Activated CD8-positive, alpha-beta T cell treated with anti-CD3 and anti-CD28 coated beads, Interleukin-2, amount 10 ng/mL, durations not matched to agents 7 days and 5 days (primary cell): ENCODE data around the gene IFT43. TPM values are rescaled to one million over a fixed set of nuclear protein-coding genes. Genes with fewer than 3 reads are reported as not detected.

ENCODE experiments used
- ATAC-seq: fragments of 150-1000 bp; cut with Tn5 transposase; one replicate; pipeline ENCODE4 v1.10.0; 2021; ENCODE audit warnings: moderate library complexity
- CTCF ChIA-PET: fragments of 350-600 bp; sonication (Branson Sonifier 250); formaldehyde crosslinking; loops from one replicate; lab custom pipeline; 2021; ENCODE audit warnings: antibody characterized with exemption; lab: Charles Lee
- POLR2A ChIA-PET: fragments of 350-600 bp; sonication (Branson Sonifier 250); formaldehyde crosslinking; loops from one replicate; lab custom pipeline; 2021; ENCODE audit warnings: antibody characterized with exemption; lab: Charles Lee
- DNase-seq: peaks from one replicate; pipeline ENCODE4 v3.0.0-alpha.2; 2020
- H3K27ac Mint-ChIP-seq: one replicate; pipeline ENCODE4 v1.8.0; 2021; ENCODE audit warnings: mild to moderate bottlenecking, mixed read lengths
- H3K27me3 Mint-ChIP-seq: one replicate; pipeline ENCODE4 v1.8.0; 2021; ENCODE audit warnings: low read depth, mixed read lengths
- H3K36me3 Mint-ChIP-seq: one replicate; pipeline ENCODE4 v1.8.0; 2021; ENCODE audit warnings: low read depth, mixed read lengths
- H3K4me1 Mint-ChIP-seq: one replicate; pipeline ENCODE4 v1.8.0; 2021; ENCODE audit warnings: low read depth, mixed read lengths
- H3K4me3 Mint-ChIP-seq: one replicate; pipeline ENCODE4 v1.8.0; 2021; ENCODE audit warnings: mild to moderate bottlenecking, mixed read lengths
- H3K9me3 Mint-ChIP-seq: one replicate; pipeline ENCODE4 v1.8.0; 2022; ENCODE audit warnings: mixed read lengths; ENCODE audit not compliant: insufficient read depth
- total RNA-seq, 2 experiments: library from RNA; stranded (reverse); gene quantifications; one replicate each; pipeline ENCODE4 v1.2.3, GENCODE V29; 2021

IFT43 gene
- total RNA-seq, 2 experiments from 2014 or later = 5.3 to 5.9 TPM

- Mint-ChIP-seq H3K36me3 (no peaks in the 10 kb centered on the region), H3K27me3 (no peaks in the 10 kb centered on the region), H3K9me3 (no peaks in the 10 kb centered on the region), H3K27ac (no peak overlapping the region), H3K4me3 (no peak overlapping the region), H3K4me1 (no peaks in the 10 kb centered on the region)
- ChIA-PET POLR2A (interaction anchor here (0.9 kb wide), 1 partner anchor 12 kb away, joined by 3 read pairs; the partner anchor contains the start of gene TGFB3), CTCF (interaction anchor here (1.0 to 2.3 kb wide), 6 partner anchors 9 to 261 kb away, joined by 3 to 11 read pairs (median 4); partner anchors contain the start of gene TGFB3)
- DNase-seq = no peak
- no peak for ATAC-seq
Observed at GRCh38 chr14:75969891-75970290, 15.7 kb upstream of the IFT43 start.

- H3K27me3 Mint-ChIP-seq = no peaks in the 10 kb centered on the region
- H3K9me3 Mint-ChIP-seq = no peaks in the 10 kb centered on the region
- ChIA-PET CTCF (interaction anchor here (1.0 kb wide), 2 partner anchors 8 to 262 kb away, joined by 3 to 4 read pairs; no protein-coding TSS in a partner anchor), POLR2A (no interaction called here)
- no peaks in the 10 kb centered on the region for H3K4me1 Mint-ChIP-seq
- no peaks in the 10 kb centered on the region for H3K36me3 Mint-ChIP-seq
- H3K4me3 Mint-ChIP-seq = no peak overlapping the region
- ATAC-seq (no peak), DNase-seq (no peak)
- no peak overlapping the region for H3K27ac Mint-ChIP-seq
Observed at GRCh38 chr14:75970989-75971388, 14.6 kb upstream of the IFT43 start.

GRCh38 chr14:75971509-75971908 lies 14.1 kb upstream of the IFT43 start:
- DNase-seq = no peak
- H3K27me3 Mint-ChIP-seq = no peaks in the 10 kb centered on the region
- no peaks in the 10 kb centered on the region for H3K9me3 Mint-ChIP-seq
- no peaks in the 10 kb centered on the region for H3K36me3 Mint-ChIP-seq
- CTCF ChIA-PET = interaction anchor here (0.9 kb wide), 1 partner anchor 11 kb away, joined by 4 read pairs; no protein-coding TSS in a partner anchor
- ATAC-seq = no peak
- H3K4me3 Mint-ChIP-seq = no peak overlapping the region
- no peaks in the 10 kb centered on the region for H3K4me1 Mint-ChIP-seq
- no peak overlapping the region for H3K27ac Mint-ChIP-seq
- POLR2A ChIA-PET = no interaction called here

- ChIA-PET CTCF (interaction anchor here (1.4 to 14.7 kb wide), 4 partner anchors 10 to 264 kb away, joined by 4 to 183 read pairs (median 6); partner anchors contain the start of gene IFT43), POLR2A (interaction anchor here (0.9 kb wide), 1 partner anchor 9 kb away, joined by 4 read pairs; the partner anchor contains the start of gene TGFB3)
- H3K27me3 Mint-ChIP-seq = no peaks in the 10 kb centered on the region
- DNase-seq (no peak), ATAC-seq (no peak)
- no peak overlapping the region for H3K4me3 Mint-ChIP-seq
- no peaks in the 10 kb centered on the region for H3K4me1 Mint-ChIP-seq
- no peak overlapping the region for H3K27ac Mint-ChIP-seq
- H3K9me3 Mint-ChIP-seq = no peaks in the 10 kb centered on the region
- no peaks in the 10 kb centered on the region for H3K36me3 Mint-ChIP-seq
Observed at GRCh38 chr14:75972801-75973421, 12.7 kb upstream of the IFT43 start.

GRCh38 chr14:75976826-75977581 lies 8.6 kb upstream of the IFT43 start:
- Mint-ChIP-seq H3K4me3 (no peak overlapping the region), H3K4me1 (peaks cover 36% of the 10 kb centered on the region), H3K27ac (no peak overlapping the region), H3K36me3 (no peaks in the 10 kb centered on the region), H3K27me3 (no peaks in the 10 kb centered on the region), H3K9me3 (no peaks in the 10 kb centered on the region)
- ChIA-PET CTCF (interaction anchor here (1.0 to 14.7 kb wide), 3 partner anchors 71 to 323 kb away, joined by 3 to 183 read pairs (median 17); no protein-coding TSS in a partner anchor), POLR2A (no interaction called here)
- no peak for DNase-seq
- ATAC-seq = no peak

- ATAC-seq = no peak
- Mint-ChIP-seq H3K36me3 (no peaks in the 10 kb centered on the region), H3K9me3 (no peaks in the 10 kb centered on the region), H3K27ac (no peak overlapping the region), H3K4me3 (no peak overlapping the region), H3K27me3 (no peaks in the 10 kb centered on the region), H3K4me1 (peaks cover 36% of the 10 kb centered on the region)
- ChIA-PET CTCF (interaction anchor here (1.0 to 14.7 kb wide), 3 partner anchors 71 to 323 kb away, joined by 3 to 183 read pairs (median 17); no protein-coding TSS in a partner anchor), POLR2A (no interaction called here)
- DNase-seq = no peak
Observed at GRCh38 chr14:75977582-75977943, 8.0 kb upstream of the IFT43 start.

- CTCF ChIA-PET = interaction anchor here (1.0 to 14.7 kb wide), 10 partner anchors 8 to 401 kb away, joined by 3 to 202 read pairs (median 4); no protein-coding TSS in a partner anchor
- ATAC-seq (no peak), DNase-seq (peak; percentile 53)
- POLR2A ChIA-PET = interaction anchor here (0.6 kb wide), 1 partner anchor 91 kb away, joined by 3 read pairs; no protein-coding TSS in a partner anchor
- Mint-ChIP-seq H3K27ac (no peak overlapping the region), H3K36me3 (no peaks in the 10 kb centered on the region), H3K4me3 (no peak overlapping the region), H3K4me1 (peaks cover 38% of the 10 kb centered on the region), H3K27me3 (no peaks in the 10 kb centered on the region), H3K9me3 (no peaks in the 10 kb centered on the region)
Observed at GRCh38 chr14:75978249-75978731, 7.3 kb upstream of the IFT43 start.

- Mint-ChIP-seq H3K4me3 (no peak overlapping the region), H3K27ac (peak overlapping the region; percentile 60), H3K27me3 (peaks cover 6% of the 10 kb centered on the region), H3K4me1 (peaks cover 38% of the 10 kb centered on the region), H3K9me3 (no peaks in the 10 kb centered on the region), H3K36me3 (no peaks in the 10 kb centered on the region)
- no peak for DNase-seq
- ChIA-PET POLR2A (interaction anchor here (1.3 kb wide), 1 partner anchor 14 kb away, joined by 3 read pairs; no protein-coding TSS in a partner anchor), CTCF (interaction anchor here (0.6 to 14.7 kb wide), 15 partner anchors 9 to 402 kb away, joined by 3 to 202 read pairs (median 3); no protein-coding TSS in a partner anchor)
- no peak for ATAC-seq
Observed at GRCh38 chr14:75979071-75979571, 6.4 kb upstream of the IFT43 start.

- peak overlapping the region; percentile 41 for H3K27ac Mint-ChIP-seq
- no peaks in the 10 kb centered on the region for H3K9me3 Mint-ChIP-seq
- CTCF ChIA-PET = interaction anchor here (0.7 to 14.7 kb wide), 13 partner anchors 11 to 403 kb away, joined by 3 to 202 read pairs (median 4); no protein-coding TSS in a partner anchor
- no peak overlapping the region for H3K4me3 Mint-ChIP-seq
- ATAC-seq (no peak), DNase-seq (no peak)
- H3K27me3 Mint-ChIP-seq = peaks cover 11% of the 10 kb centered on the region
- peaks cover 38% of the 10 kb centered on the region for H3K4me1 Mint-ChIP-seq
- no peaks in the 10 kb centered on the region for H3K36me3 Mint-ChIP-seq
- POLR2A ChIA-PET = interaction anchor here (0.6 to 1.3 kb wide), 2 partner anchors 14 to 172 kb away, joined by 3 read pairs; no protein-coding TSS in a partner anchor
Observed at GRCh38 chr14:75979648-75980565, 5.7 kb upstream of the IFT43 start.

GRCh38 chr14:75980856-75981255 lies 4.7 kb upstream of the IFT43 start:
- Mint-ChIP-seq H3K27ac (no peak overlapping the region), H3K4me1 (peaks cover 40% of the 10 kb centered on the region), H3K4me3 (peak overlapping the region; percentile 69), H3K27me3 (peaks cover 11% of the 10 kb centered on the region), H3K36me3 (no peaks in the 10 kb centered on the region), H3K9me3 (no peaks in the 10 kb centered on the region)
- no peak for DNase-seq
- no peak for ATAC-seq
- CTCF ChIA-PET = interaction anchor here (0.9 to 14.7 kb wide), 4 partner anchors 9 to 403 kb away, joined by 4 to 202 read pairs (median 94); no protein-coding TSS in a partner anchor
- POLR2A ChIA-PET = no interaction called here
